GM18502 (cell line): ENCODE results near the gene ATG9B.
"Not testable (repeated sequence)": the region's sequence is repeated elsewhere in the genome, so short reads cannot be mapped to it uniquely, and the experiment has no call there.

Experiments
- ATAC-seq: cut with Tn5 transposase; IDR thresholded peaks from one replicate; pipeline ENCODE4 v1.9.1; 2021; ENCODE audit warnings: mild to moderate bottlenecking; ENCODE audit not compliant: unreplicated experiment, poor library complexity

Gene ATG9B

GRCh38 chr7:151059367-151060112, 35.2 kb upstream of the ATG9B start, which contains the start of gene SLC4A2:
Gene SLC4A2 (plus strand): TSS chr7:151059589. CDS start chr7:151061988, 2,399 bp downstream.
- peak; percentile 31 for ATAC-seq

- ATAC-seq: no peak
Measured at GRCh38 chr7:151058781-151059366, 34.6 kb upstream of the ATG9B start.

DNA sequence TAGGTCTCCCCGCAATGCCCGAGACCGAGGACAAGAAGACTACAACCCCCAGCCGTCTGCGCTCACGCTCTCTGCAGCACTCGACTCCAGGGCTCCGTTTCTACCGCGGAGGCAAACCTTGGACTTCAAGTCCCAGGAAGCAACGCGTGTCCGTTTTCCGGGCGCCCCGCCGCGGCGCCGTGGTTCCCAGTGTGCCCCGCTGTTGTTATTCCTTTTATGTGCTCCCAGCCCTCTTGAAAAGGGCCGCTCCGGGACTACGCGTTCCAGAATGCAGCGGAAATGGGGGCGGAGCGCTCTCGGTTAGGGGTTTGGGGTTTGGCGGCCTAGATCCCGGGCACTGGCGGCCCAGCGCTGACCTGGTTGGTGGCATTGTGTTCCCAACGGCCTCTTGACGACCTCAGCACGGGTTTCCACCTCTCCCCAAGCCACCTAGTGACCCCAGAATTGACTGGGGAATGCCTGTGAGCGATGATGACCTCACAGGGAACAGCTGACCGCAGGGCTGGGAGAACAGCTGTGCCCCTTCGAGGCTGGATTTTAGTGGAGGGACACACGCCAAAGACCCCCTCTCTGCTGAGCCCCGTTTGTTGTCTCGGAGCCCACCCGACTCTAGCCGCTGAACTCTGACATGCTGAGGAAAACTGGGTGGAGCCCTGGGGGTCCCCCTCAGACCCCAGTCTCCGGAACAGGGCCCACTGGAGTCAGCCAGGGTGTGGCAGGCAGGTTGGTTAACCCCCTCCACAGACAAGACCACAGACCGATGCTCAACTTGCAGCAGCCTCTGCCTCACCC, 33.9 kb upstream of the ATG9B start:
- peak; percentile 89 for ATAC-seq

DNA sequence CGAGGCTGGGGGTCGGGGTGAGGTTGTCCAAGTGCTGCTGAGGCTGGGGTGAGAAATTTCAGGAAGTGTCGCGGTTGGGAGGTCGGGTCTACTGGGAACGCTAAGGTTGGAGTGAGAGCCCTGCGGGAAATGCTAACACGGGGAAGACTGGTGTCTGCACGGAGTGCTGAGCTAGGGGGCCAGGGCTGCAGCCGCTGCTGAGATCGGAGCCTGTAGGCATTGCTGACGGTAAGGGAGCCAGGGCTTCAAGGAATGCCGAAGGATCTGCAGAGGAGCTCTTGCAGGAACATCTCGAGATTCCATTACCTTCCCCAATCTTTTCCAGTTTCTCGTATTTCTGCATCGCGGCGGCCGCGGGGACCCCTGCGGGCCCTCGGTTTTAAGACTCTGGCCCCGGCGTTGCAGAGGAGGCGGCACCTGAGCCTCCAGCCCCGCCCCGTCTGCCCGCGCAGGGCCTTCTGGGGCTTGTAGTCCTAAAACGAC, 33.3 kb upstream of the ATG9B start, which contains the start of gene CDK5:
CDK5 (minus strand) TSS at position 392 of the 483 bp plus-strand sequence; CDS start at position 343, 49 bp downstream.
- ATAC-seq: peak; percentile 15

- ATAC-seq: no peak
Measured at GRCh38 chr7:151056666-151057505, 32.6 kb upstream of the ATG9B start.

GRCh38 chr7:151056283-151056665, 32.0 kb upstream of the ATG9B start:
- ATAC-seq: no peak

DNA sequence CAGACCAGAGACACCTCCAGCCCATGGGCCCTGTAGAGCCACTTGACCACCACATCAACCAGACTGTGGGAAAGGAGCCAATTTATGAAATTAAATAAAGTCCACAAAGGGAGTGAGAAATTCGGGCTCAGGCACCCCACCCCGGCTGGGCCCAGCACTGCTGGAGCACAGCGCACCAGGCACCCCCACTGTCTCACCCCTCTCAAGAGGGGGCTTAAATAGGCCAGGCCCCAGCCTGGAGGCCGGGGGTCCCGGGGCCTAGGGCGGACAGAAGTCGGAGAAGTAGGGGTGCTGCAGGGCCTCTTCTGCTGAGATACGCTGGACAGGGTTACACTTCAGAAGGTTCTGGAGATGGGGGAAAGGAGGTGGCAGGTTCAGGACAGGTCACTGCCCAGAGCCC, 29.5 kb upstream of the ATG9B start:
- ATAC-seq: no peak

DNA sequence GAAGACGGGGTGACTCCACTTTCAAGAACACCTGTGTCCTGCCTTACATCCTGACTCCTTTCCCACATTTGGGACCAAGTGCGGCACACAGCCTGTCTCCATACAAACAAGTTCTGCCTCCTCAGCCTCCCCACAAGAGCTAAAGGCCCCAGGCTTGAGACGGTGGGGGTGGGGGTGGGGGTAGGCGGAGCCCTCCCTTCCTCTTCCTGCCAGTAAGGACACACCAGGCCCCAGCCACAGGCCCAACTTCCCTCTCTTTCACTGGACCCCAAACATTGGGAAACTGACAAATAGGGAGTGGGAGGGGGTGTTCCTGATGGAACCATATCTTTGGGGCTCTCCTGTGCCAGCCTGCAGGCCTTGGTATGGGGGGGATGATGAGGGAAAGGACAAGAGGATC, 28.8 kb upstream of the ATG9B start:
- no peak for ATAC-seq

GRCh38 chr7:151051108-151051507, 26.8 kb upstream of the ATG9B start:
- ATAC-seq: no peak

DNA sequence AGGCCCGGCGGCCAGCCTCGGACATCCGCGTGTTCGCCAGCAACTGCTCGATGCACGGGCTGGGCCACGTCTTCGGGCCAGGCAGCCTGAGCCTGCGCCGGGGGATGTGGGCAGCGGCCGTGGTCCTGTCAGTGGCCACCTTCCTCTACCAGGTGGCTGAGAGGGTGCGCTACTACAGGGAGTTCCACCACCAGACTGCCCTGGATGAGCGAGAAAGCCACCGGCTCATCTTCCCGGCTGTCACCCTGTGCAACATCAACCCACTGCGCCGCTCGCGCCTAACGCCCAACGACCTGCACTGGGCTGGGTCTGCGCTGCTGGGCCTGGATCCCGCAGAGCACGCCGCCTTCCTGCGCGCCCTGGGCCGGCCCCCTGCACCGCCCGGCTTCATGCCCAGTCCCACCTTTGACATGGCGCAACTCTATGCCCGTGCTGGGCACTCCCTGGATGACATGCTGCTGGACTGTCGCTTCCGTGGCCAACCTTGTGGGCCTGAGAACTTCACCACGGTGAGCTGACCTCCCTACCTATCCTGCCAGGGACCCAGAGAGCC, 24.7 kb upstream of the ATG9B start:
- no peak for ATAC-seq

GRCh38 chr7:151047976-151048815, 23.9 kb upstream of the ATG9B start, which contains the start of gene ASIC3:
Gene ASIC3 (plus strand): TSS chr7:151048531. CDS start chr7:151048886, 355 bp downstream.
- ATAC-seq: no peak

- no peak for ATAC-seq
Measured at GRCh38 chr7:151046603-151047573, 22.6 kb upstream of the ATG9B start.

DNA sequence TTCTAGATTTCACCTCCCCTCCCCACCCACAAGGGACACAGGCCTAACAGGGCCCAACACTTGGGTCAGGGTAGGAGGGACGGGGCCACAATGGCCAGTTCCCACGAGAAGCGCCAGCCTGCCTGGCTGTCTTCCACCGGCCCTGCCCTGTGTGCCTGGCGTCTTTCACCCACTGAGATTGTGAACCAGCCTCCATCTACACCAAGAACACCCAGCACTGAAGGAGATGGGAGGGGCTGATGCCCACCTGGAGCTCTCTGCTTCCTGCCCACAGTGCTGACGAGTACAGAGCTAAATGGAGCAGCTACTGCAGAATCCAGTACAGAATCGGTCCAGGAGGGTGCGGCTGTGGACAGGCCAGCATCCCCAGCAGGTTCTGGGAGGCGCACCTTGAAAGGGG, 21.7 kb upstream of the ATG9B start:
- ATAC-seq: no peak

- no peak for ATAC-seq
Measured at GRCh38 chr7:151045262-151045661, 21.0 kb upstream of the ATG9B start.

DNA sequence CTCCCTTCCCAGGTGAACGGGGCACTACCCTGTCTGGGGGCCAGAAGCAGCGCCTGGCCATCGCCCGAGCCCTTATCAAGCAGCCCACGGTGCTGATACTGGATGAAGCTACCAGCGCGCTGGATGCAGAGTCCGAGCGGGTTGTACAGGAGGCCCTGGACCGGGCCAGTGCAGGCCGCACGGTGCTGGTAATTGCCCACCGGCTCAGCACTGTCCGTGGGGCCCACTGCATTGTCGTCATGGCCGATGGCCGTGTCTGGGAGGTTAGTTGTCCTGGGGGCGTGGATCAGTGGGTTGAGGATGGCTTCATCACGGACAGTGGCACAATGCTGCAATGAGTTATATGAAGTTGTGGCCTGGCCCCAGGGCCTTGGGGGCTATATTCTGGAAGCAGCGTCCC, 19.7 kb upstream of the ATG9B start:
- no peak for ATAC-seq

DNA sequence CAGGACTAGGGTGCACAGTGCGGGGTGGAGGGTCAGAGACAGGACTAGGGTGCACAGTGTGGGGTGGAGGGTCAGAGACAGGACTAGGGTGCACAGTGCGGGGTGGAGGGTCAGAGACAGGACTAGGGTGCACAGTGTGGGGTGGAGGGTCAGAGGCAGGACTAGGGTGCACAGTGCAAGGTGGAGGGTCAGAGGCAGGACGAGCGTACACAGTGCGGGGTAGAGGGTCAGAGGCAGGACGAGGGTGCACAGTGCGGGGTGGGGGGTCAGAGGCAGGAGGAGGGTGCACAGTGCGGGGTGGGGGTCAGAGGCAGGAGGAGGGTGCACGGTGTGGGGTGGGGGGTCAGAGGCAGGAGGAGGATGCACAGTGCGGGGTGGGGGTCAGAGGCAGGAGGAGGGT, 19.2 kb upstream of the ATG9B start:
- not testable (repeated sequence) for ATAC-seq

GRCh38 chr7:151040616-151041375, 16.5 kb upstream of the ATG9B start:
- ATAC-seq: no peak
